HG03139 (cell line): ENCODE data around the gene BACH2.

ENCODE experiments used
- ATAC-seq: cut with Tn5 transposase; IDR thresholded peaks from one replicate; pipeline ENCODE4 v1.9.1; 2021; ENCODE audit not compliant: unreplicated experiment

Gene BACH2

GRCh38 chr6:90103056-90103800 is 193.4 kb downstream of the BACH2 start:
- peak; percentile 60 for ATAC-seq

GRCh38 chr6:90101403-90101802 is 195.2 kb downstream of the BACH2 start:
- ATAC-seq, result no peak

DNA sequence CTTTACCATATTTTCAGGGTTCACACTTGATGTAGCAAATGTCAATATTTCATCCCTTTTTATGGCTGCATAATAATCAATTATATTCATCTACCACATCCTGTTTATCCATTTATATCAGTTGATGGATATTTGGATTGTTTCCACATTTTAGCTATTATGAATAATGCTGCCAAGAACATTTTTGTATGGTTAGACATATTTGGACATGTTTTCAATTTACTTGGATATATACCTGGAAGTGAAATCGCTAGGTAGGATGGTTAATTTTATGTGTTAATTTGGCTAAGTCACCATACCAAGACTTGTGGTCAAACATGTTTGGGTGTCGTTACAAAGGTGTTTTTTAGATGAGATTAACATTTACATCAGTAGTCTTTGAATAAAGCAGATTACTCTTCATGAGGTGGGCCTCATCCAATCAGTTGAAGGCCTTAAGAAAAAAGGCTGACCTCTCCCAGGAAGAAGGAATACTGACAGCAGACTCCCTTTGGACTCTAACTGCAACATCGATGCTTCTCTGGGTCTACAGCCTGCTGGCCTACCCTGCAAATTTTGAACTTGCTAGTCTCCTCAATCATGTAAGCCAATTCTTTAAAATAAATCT is 196.5 kb downstream of the BACH2 start:
- ATAC-seq, result no peak

DNA sequence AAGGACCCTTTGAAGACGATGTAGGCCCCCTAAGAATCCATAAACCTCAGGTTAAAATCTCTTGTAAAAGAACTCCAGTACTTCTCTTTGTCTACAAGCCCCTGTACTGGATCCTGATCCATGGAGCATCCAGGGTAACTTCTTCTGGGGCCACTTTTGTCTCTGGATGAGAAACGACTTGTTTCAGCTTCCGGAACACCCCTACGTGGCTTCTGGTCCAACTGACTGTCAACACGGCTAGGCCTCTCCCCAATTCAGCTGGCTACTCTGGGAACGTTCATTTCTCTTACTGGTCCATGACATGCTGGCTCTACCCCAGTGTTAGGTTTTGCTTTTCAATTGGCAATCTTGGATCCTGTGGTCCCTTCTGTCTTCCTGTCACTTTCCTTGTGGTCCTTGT is 198.0 kb downstream of the BACH2 start:
- ATAC-seq, result no peak

DNA sequence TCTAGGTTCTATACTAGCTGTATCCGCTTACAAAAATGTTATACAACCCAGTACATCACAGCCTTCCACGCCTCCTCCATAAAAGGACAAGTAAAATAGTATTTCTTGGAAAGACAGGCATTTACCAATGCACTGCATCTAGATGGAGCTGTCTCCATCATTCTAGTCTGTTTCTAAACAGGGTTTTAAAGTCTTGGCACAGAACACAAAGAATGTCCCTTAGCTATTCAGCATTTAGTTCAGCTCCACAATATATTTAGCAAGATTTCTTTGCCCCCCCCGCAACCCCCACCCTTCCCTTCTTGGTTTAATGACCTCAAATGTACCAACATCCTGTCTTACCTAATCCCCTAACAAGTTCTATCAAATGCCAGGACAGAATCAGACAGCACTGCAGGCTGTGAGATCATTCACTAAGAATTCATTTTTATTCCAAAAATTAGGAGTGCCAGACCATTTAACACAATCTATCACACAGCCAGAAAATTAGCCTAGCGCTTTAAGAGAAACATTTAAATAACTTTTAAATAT is 198.6 kb downstream of the BACH2 start:
- ATAC-seq, result no peak

DNA sequence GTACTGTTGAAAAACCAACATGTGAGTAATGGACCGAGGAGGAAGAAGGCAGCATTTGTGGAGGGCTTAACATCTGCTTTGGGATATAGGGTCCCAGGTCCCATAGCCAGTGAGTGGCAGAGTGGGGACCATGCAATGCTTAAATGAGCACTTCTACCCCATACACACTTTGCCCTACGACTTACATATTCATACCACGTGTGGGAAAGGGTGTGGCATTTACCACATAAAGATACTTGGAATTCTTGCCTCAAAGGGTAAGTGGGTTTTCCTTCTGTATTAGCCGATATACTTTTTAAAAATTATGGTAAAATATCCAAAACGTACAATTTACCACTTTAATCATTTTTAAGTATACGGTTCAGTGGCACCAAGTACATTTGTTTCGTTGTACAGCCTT is 199.3 kb downstream of the BACH2 start:
- no peak for ATAC-seq

- no peak for ATAC-seq
Observed at GRCh38 chr6:90096818-90097217, 199.8 kb downstream of the BACH2 start.

GRCh38 chr6:90095788-90096187 is 200.9 kb downstream of the BACH2 start:
- ATAC-seq, result no peak

DNA sequence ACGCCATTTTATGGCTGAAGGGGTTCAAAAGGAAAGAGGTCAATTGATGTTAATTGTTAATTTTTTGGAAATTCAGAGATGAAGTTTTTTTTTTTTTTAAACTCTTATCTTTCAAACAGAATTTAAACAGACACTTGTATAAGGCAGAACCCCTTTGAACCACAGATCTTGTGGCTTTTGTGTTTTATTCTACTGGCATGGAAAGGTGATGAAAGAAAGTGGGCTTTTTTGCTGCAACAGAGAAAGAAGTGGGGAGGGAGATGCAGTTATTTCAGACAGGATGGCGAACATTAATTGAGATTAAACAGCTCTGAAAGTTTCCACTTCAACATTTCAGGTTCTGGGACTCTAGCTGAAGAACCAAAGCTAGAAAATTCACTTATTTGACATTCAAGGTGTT is 201.5 kb downstream of the BACH2 start:
- no peak for ATAC-seq

- no peak for ATAC-seq
Observed at GRCh38 chr6:90093558-90094073, 203.0 kb downstream of the BACH2 start.

DNA sequence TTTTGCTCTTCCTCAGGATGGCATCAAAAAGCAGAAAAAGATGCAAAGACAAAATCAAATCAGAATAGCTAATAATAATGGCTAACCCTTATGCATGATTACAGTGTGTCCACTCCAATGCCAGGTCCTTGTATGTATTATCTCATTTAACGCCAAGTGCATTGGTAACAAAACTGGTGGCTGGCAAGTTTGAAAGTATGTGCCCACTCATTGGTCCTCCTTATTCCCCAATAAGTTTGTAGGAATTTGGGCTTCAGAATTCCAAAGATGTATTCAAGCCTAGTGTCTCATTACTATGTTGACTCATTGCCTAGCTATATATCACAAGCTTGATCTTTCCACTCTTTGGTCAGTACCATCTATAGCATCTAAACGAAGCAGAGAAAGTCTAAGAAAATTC is 205.8 kb downstream of the BACH2 start:
- ATAC-seq, result no peak

DNA sequence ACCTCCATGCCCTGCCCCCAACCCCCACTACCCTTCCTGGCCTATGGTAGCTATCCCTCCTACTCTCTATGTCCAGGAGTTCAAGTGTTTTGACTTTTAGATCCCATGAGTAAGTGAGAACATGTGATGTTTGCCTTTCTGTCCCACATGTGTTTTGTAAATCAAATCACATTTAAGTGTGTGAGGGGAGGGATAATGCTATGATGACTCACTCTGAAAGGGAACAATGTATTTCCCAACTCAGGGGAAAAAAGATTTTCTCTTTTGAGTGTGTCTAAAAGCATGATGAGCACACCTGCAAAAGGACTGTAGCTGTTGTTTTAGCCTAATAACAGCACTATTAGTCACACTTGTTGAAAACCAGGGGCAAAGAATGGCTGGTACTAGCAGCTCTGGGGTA is 208.6 kb downstream of the BACH2 start:
- ATAC-seq, result no peak

DNA sequence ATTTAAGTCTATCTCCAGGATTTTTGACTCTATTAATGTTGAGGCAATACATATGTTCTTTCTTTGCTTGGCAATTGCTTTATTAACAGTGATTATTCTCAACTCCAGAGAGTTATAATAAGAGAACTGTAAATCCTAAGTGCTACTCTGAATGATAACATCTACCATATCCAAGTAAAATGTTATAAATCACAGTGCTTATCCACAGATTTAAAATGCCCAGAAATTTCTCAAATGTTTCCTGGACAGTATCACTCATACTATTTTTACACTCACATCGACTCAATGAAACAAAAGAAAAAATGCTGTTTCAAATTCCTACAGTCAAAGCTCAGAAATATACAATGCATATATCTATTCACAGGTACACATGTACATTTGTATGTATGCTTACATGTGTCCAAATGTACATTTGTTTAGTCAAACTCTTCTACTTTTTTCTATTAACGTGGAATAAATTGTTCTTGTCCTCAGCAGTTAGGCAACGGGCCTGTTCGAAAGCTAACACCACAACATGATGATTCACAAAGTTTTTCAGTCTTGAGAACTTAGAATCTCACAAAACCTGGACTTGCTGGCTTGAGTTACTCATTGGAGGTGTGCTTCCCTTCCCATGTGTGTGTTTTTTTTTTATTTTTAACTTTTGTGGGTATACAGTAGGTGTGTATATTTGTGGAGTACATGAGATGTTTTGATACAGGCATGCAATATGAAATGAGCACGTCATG is 209.4 kb downstream of the BACH2 start:
- ATAC-seq, result no peak

- no peak for ATAC-seq
Observed at GRCh38 chr6:90086517-90086916, 210.1 kb downstream of the BACH2 start.

DNA sequence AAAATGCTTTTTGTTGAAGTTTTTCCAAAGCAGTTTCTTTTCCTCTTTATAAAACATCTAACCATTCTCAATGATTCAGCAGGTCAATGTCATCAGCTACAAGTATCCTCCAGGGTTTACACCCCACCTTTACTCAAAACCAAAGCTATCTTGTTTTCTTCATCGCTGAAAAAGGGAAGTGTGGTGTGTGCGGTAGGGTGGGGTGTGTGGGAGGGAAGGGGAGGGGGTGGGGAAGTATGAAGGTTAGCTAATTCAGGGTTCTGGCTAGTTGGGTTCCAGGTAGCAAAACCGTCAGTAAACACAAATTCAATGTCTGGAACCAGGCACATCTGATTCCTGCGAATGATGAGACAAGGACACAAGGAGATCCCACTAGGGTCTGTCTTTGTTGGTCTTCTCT is 212.8 kb downstream of the BACH2 start:
- peak; percentile 54 for ATAC-seq

DNA sequence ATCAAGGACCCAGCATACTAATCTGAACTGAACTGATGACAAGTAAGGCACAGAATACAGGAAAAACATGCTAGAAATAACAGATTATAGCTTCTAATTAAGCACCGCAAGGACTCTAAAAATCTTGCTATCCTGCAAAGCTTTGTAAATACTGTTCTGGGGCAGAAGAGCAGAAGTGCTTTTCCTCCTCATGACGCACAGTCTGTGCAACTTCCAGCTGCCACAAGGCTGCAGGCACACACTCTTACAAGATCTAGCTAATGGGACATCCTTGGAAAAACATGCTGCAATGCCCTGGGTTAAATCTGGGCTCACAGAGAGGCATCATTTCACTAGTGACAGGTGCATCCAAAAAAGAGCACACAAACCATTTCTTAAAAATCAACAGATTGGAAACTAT is 213.8 kb downstream of the BACH2 start:
- ATAC-seq, result no peak

DNA sequence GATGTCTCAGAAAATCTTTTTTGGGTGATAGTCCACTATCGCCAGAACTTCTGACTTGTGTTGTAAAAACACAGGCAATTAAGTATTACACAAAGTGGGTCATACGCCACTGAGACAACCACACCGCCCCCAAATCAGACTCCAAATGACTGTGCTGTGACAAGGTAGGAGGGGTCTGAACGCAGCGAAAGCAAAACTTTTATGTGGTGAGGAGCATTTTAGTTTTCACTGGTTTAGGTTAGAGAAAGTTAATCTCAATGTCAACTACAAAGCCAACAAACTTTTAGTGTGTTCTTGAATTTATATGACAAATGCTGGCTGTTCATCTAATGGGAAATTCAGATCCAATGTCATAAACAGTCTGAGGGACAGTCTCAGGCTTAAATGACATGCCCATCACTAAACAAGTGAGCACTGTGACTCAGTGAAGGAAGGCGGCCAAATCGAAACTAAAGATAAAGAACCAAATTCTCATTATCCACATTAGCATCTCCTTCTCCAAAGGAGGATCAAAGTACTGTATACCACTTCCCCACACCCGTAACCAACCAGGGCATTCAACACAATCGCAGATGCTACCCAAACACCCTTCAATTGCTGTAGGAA is 215.7 kb downstream of the BACH2 start:
- peak; percentile 73 for ATAC-seq

DNA sequence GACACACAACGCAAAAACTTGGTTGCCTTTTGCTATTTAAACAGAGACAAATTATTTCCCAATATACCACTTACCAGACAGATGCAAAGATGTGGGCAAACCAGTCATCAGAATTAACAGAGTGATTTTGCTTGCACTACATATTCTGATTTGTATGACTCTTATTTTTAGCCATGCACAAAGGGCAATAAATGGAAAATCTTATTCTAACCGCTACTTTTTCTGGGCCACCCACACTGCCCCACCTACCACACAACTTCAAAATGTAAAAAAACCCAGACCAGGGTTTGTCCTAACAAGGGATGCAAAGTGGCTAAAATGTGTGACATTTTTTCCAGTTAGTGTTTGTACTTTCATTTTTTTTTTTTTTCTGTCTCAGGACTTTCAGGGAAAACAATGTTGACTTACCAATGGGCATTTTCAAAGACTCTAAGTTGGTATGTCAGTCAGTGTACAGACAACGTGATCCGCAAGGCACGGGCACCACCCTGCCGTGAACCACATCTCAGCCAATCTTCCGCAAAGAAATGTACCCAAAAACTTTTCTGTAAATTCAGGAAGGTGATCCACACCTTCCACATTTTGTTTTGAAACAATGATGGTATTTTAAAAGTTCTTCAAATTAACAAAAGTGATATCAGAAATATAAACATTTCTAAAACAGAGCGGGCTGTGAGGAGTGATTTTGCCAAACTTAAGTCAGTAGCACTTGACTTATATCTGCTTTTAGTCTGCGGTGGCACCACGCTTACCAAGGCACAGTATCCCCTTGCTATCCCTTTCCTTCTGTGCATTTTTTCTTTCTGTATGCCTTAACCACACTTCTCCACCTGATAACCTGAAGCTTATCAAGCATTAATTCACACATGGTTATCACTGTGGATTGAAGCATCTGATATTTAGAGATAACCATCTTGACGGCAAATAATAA is 216.8 kb downstream of the BACH2 start:
- ATAC-seq, result no peak

- no peak for ATAC-seq
Observed at GRCh38 chr6:90078513-90079289, 217.9 kb downstream of the BACH2 start.
